CD14-positive monocyte (primary cell): ENCODE results near the gene PPP1R15B. TPM values are rescaled to one million over a fixed set of nuclear protein-coding genes. Genes with fewer than 3 reads are reported as not detected.
A peak's percentile ranks its signal among the peaks of the same experiment; 100 is the strongest.

Experiments
- DNase-seq, 3 donors: peaks; one replicate each; pipeline ENCODE4 v3.0.0-alpha.2; 2011 to 2022
- H2AFZ ChIP-seq: 2 replicates; pipeline ENCODE4 v1.6.0; 2012; ENCODE audit warnings: mild to moderate bottlenecking, low read depth, low read length, inconsistent platforms; ENCODE audit not compliant: insufficient read depth, poor library complexity, severe bottlenecking
- H3K27ac ChIP-seq, 2 donors: 1 replicate in 1 of 2; 2 replicates in 1 of 2; pipeline ENCODE4 v1.5.1; 2012 to 2013; ENCODE audit warnings: low read length in 2 of 2, control low read depth in 1 of 2, inconsistent platforms in 1 of 2, low read depth in 1 of 2, mild to moderate bottlenecking in 1 of 2
- H3K27me3 ChIP-seq, 2 donors: one replicate each; pipeline versions ENCODE4 v1.6.0 to v1.6.1; 2011 to 2013; ENCODE audit warnings: low read length in 2 of 2; ENCODE audit not compliant: control insufficient read depth in 2 of 2, insufficient read depth in 2 of 2
- H3K36me3 ChIP-seq, 2 donors: replicated peaks in 1 of 2; 1 replicate in 1 of 2; 2 replicates in 1 of 2; pipeline versions ENCODE4 v1.5.1 to v1.6.1; 2012 to 2013; ENCODE audit warnings: low read length in 2 of 2, control low read depth in 1 of 2, inconsistent platforms in 1 of 2, mild to moderate bottlenecking in 1 of 2; ENCODE audit not compliant: insufficient read depth in 2 of 2, control insufficient read depth in 1 of 2
- H3K4me1 ChIP-seq, 2 donors: 1 replicate in 1 of 2; 2 replicates in 1 of 2; pipeline versions ENCODE4 v1.5.1 to v1.6.1; 2012 to 2013; ENCODE audit warnings: low read length in 2 of 2, control low read depth in 1 of 2, inconsistent platforms in 1 of 2, mild to moderate bottlenecking in 1 of 2, moderate library complexity in 1 of 2; ENCODE audit not compliant: insufficient read depth in 2 of 2, control insufficient read depth in 1 of 2
- H3K4me2 ChIP-seq: replicated peaks from 2 replicates; pipeline ENCODE3; 2012; ENCODE audit warnings: low read length, moderate library complexity, mild to moderate bottlenecking; ENCODE audit not compliant: poor library complexity, severe bottlenecking; ENCODE audit errors: extremely low read depth
- H3K4me3 ChIP-seq, 3 experiments: fragments of 200-600 bp in 1 of 3; sonication (generic) in 1 of 3; replicated peaks in 1 of 3; 1 replicate in 2 of 3; 2 replicates in 1 of 3; pipeline ENCODE4 v1.5.1; 2011 to 2013; ENCODE audit warnings: low read length in 3 of 3, mild to moderate bottlenecking in 3 of 3, control low read depth in 2 of 3, low read depth in 2 of 3, inconsistent platforms in 1 of 3, moderate library complexity in 1 of 3
- H3K79me2 ChIP-seq: 2 replicates; pipeline ENCODE4 v1.6.0; 2012; ENCODE audit warnings: mild to moderate bottlenecking, control low read depth, inconsistent platforms, low read length, moderate library complexity; ENCODE audit not compliant: insufficient read depth
- H3K9ac ChIP-seq: 2 replicates; pipeline ENCODE4 v1.6.0; 2017; ENCODE audit warnings: low read length, mild to moderate bottlenecking; ENCODE audit not compliant: insufficient read depth, poor library complexity, severe bottlenecking
- H3K9me3 ChIP-seq, 2 donors: replicated peaks in 1 of 2; 1 replicate in 1 of 2; 2 replicates in 1 of 2; pipeline versions ENCODE4 v1.5.1 to v1.6.1; 2012 to 2013; ENCODE audit warnings: low read length in 2 of 2, control low read depth in 1 of 2; ENCODE audit not compliant: control insufficient read depth in 1 of 2, insufficient read depth in 1 of 2
- H4K20me1 ChIP-seq: 2 replicates; pipeline ENCODE4 v1.6.0; 2012; ENCODE audit warnings: mild to moderate bottlenecking, low read length, control low read depth, moderate library complexity; ENCODE audit not compliant: insufficient read depth
- H3K27ac Mint-ChIP-seq, 7 donors: one replicate each; pipeline ENCODE4 v1.8.0; 2020; ENCODE audit warnings: mild to moderate bottlenecking in 7 of 7, mixed read lengths in 7 of 7, moderate library complexity in 6 of 7, inconsistent platforms in 2 of 7
- H3K27me3 Mint-ChIP-seq, 3 donors: one replicate each; pipeline ENCODE4 v1.8.0; 2021 to 2022; ENCODE audit warnings: low read depth in 3 of 3, mild to moderate bottlenecking in 3 of 3, mixed read lengths in 3 of 3, moderate library complexity in 3 of 3, inconsistent platforms in 1 of 3
- H3K36me3 Mint-ChIP-seq, 2 donors: one replicate each; pipeline ENCODE4 v1.8.0; 2020; ENCODE audit warnings: mixed read lengths in 2 of 2, inconsistent platforms in 1 of 2, mild to moderate bottlenecking in 1 of 2
- H3K4me1 Mint-ChIP-seq: one replicate; pipeline ENCODE4 v1.8.0; 2020; ENCODE audit warnings: mild to moderate bottlenecking, mixed read lengths
- H3K4me3 Mint-ChIP-seq, 2 donors: one replicate each; pipeline ENCODE4 v1.8.0; 2020; ENCODE audit warnings: mild to moderate bottlenecking in 2 of 2, mixed read lengths in 2 of 2, moderate library complexity in 1 of 2
- H3K9me3 Mint-ChIP-seq, 7 donors: one replicate each; pipeline ENCODE4 v1.8.0; 2020 to 2022; ENCODE audit warnings: mixed read lengths in 7 of 7, mild to moderate bottlenecking in 6 of 7, moderate library complexity in 6 of 7, inconsistent platforms in 2 of 7
- CTCF ChIP-seq: fragments of 200-600 bp; IDR thresholded peaks from one replicate; pipeline ENCODE4 v1.8.0; 2022; ENCODE audit warnings: antibody characterized with exemption, mild to moderate bottlenecking
- WGBS: methylation state at CpG from one replicate; pipeline ENCODE4 v1.1.5; 2013; ENCODE audit warnings: missing lambda C conversion rate; ENCODE audit not compliant: insufficient coverage; 5-methylcytosine and 5-hydroxymethylcytosine counted together
- intact Hi-C, 2 donors: fragments of 100-400 bp; cut with micrococcal nuclease; formaldehyde crosslinking; loops; one replicate each; pipeline versions ENCODE4 v1.15.0 to v1.15.1; 2023
- polyA plus RNA-seq, 3 donors: library from polyadenylated mRNA; depleted of rRNA in 1 of 3; unstranded in 2 of 3; stranded (reverse) in 1 of 3; fragments of 300-500 nt in 2 of 3; fragments of >200 nt in 1 of 3; fragmentation: Illumina TruSeq in 2 of 3; gene quantifications; 1 replicate in 2 of 3; 2 replicates in 1 of 3; pipeline ENCODE4 v1.2.3, GENCODE V29; 2012 to 2021

Gene PPP1R15B
- polyA plus RNA-seq, 3 donors, result 31.1 to 117 (median 31.8) TPM

- Histone ChIP-seq H3K4me2 (no peak overlapping the region), H2AFZ (no peak overlapping the region), H3K27me3 (no peaks in the 10 kb centered on the region), H3K27ac (no peak overlapping the region), H4K20me1 (no peaks in the 10 kb centered on the region), H3K4me1 (peaks cover 5 to 7% of the 10 kb centered on the region in 2 donors), H3K4me3 (no peak overlapping the region), H3K9ac (no peak overlapping the region), H3K9me3 (no peaks in the 10 kb centered on the region), H3K79me2 (no peaks in the 10 kb centered on the region), H3K36me3 (peaks cover 6 to 18% of the 10 kb centered on the region in 2 donors)
- Mint-ChIP-seq H3K4me1 (peaks cover 13% of the 10 kb centered on the region), H3K27ac (peak overlapping the region in 1 of 7 donors; percentile 56), H3K9me3 (no peaks in the 10 kb centered on the region), H3K27me3 (peaks cover 0 to 5% (median 2%) of the 10 kb centered on the region in 3 donors), H3K36me3 (peaks cover 30 to 36% of the 10 kb centered on the region in 2 donors), H3K4me3 (no peak overlapping the region)
- 46% methylated on average over 6 of the region's 11 CpGs for WGBS
- TF ChIP-seq CTCF, result peak; percentile 78
- DNase-seq, result peak; percentile 52 to 67 (median 65)
- intact Hi-C loops, result loop anchor here (1.0 to 5.0 kb wide), 2 partner anchors 56 to 57 kb away; no protein-coding TSS in a partner anchor
Measured at GRCh38 chr1:204446413-204447111, 34.9 kb upstream of the PPP1R15B start.

- no peak overlapping the region for H2AFZ ChIP-seq
- Mint-ChIP-seq H3K27me3 (peaks cover 0 to 5% (median 2%) of the 10 kb centered on the region in 3 donors), H3K4me1 (peaks cover 13% of the 10 kb centered on the region), H3K9me3 (no peaks in the 10 kb centered on the region), H3K4me3 (no peak overlapping the region), H3K27ac (no peak overlapping the region), H3K36me3 (peaks cover 30 to 36% of the 10 kb centered on the region in 2 donors)
- H3K27me3 ChIP-seq, result no peaks in the 10 kb centered on the region
- intact Hi-C loops, result loop anchor here (1.0 to 5.0 kb wide), 2 partner anchors 56 to 57 kb away; no protein-coding TSS in a partner anchor
- no peaks in the 10 kb centered on the region for H3K9me3 ChIP-seq
- H3K79me2 ChIP-seq, result no peaks in the 10 kb centered on the region
- WGBS, result 63% methylated on average over 10 of the region's 11 CpGs
- no peak overlapping the region for H3K4me2 ChIP-seq
- H3K4me1 ChIP-seq, result peaks cover 5 to 7% of the 10 kb centered on the region in 2 donors
- H4K20me1 ChIP-seq, result no peaks in the 10 kb centered on the region
- no peak for TF ChIP-seq CTCF
- no peak overlapping the region for H3K27ac ChIP-seq
- H3K9ac ChIP-seq, result no peak overlapping the region
- H3K36me3 ChIP-seq, result peaks cover 6 to 18% of the 10 kb centered on the region in 2 donors
- no peak for DNase-seq
- no peak overlapping the region for H3K4me3 ChIP-seq
Measured at GRCh38 chr1:204445860-204446412, 34.3 kb upstream of the PPP1R15B start.
